Calu3 (cell line): ENCODE data around the gene CPS1. TPM values are rescaled to one million over a fixed set of nuclear protein-coding genes. Genes with fewer than 3 reads are reported as not detected.

ENCODE experiments used
- BruUV-seq: library from RNA; stranded (reverse); fragments of 400-500 nt; replicated peaks from 2 replicates; lab custom pipeline; 2021; lab: Mats Ljungman, UMichigan
- CTCF ChIA-PET: fragments of 300-600 bp; sonication (Branson Sonifier 250); formaldehyde crosslinking; loops from one replicate; lab custom pipeline; 2022; ENCODE audit warnings: antibody characterized with exemption; lab: Charles Lee
- DNase-seq: peaks from one replicate; pipeline ENCODE4 v3.0.0; 2022
- H3K27ac Mint-ChIP-seq: one replicate; pipeline ENCODE4 v1.8.0; 2022; ENCODE audit warnings: mixed read lengths; ENCODE audit not compliant: unreplicated experiment
- H3K27me3 Mint-ChIP-seq: one replicate; pipeline ENCODE4 v1.8.0; 2022; ENCODE audit warnings: mixed read lengths; ENCODE audit not compliant: unreplicated experiment
- H3K36me3 Mint-ChIP-seq: one replicate; pipeline ENCODE4 v1.8.0; 2022; ENCODE audit warnings: mild to moderate bottlenecking, moderate library complexity, mixed read lengths; ENCODE audit not compliant: insufficient read depth, unreplicated experiment
- H3K4me1 Mint-ChIP-seq: one replicate; pipeline ENCODE4 v1.8.0; 2022; ENCODE audit warnings: mild to moderate bottlenecking, low read depth, mixed read lengths; ENCODE audit not compliant: unreplicated experiment
- H3K4me3 Mint-ChIP-seq: one replicate; pipeline ENCODE4 v1.8.0; 2022; ENCODE audit warnings: mild to moderate bottlenecking, low read depth, moderate library complexity, mixed read lengths; ENCODE audit not compliant: unreplicated experiment
- H3K9me3 Mint-ChIP-seq: one replicate; pipeline ENCODE4 v1.8.0; 2022; ENCODE audit warnings: low read depth, mixed read lengths; ENCODE audit not compliant: unreplicated experiment
- intact Hi-C: fragments of 100-400 bp; cut with micrococcal nuclease; formaldehyde crosslinking; loops from one replicate; pipeline ENCODE4 v1.10.0; 2022; ENCODE audit not compliant: unreplicated experiment
- total RNA-seq: library from RNA; stranded (reverse); gene quantifications from 2 replicates; pipeline ENCODE4 v1.2.3, GENCODE V29; 2022
- TF ChIP-seq, protein P1 (sequence below): fragments of 200-600 bp; IDR thresholded peaks from one replicate; pipeline ENCODE4 v1.8.0; 2022; ENCODE audit warnings: antibody characterized with exemption; ENCODE audit not compliant: unreplicated experiment

CPS1 gene
- total RNA-seq, 1 experiment from 2014 or later: 0.80 TPM

DNA sequence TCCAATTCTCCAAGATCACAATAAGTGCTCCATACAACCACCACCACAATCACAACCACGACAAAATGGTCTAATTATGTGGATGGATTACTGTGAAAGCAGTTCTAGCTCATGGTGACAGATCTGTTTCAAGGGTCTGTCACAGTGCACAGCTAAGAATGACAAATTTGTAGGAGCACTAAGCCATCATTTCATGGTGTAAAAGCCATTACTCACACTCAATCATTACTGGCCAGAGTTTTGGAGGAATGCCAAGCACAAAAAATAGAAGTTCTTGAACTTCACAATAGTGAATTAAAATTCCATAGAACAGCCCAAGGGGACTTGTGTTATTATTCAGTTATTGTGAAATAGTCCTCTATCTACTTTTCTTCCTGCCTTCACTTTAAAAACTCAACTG, 2.3 kb downstream of the CPS1 start:
- CTCF ChIA-PET: interaction anchor here (1.2 kb wide), 1 partner anchor 56 kb away, joined by 3 read pairs; no protein-coding TSS in a partner anchor
- TF ChIP-seq, protein P1, sequence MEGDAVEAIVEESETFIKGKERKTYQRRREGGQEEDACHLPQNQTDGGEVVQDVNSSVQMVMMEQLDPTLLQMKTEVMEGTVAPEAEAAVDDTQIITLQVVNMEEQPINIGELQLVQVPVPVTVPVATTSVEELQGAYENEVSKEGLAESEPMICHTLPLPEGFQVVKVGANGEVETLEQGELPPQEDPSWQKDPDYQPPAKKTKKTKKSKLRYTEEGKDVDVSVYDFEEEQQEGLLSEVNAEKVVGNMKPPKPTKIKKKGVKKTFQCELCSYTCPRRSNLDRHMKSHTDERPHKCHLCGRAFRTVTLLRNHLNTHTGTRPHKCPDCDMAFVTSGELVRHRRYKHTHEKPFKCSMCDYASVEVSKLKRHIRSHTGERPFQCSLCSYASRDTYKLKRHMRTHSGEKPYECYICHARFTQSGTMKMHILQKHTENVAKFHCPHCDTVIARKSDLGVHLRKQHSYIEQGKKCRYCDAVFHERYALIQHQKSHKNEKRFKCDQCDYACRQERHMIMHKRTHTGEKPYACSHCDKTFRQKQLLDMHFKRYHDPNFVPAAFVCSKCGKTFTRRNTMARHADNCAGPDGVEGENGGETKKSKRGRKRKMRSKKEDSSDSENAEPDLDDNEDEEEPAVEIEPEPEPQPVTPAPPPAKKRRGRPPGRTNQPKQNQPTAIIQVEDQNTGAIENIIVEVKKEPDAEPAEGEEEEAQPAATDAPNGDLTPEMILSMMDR: no peak
- Mint-ChIP-seq H3K9me3 (no peaks in the 10 kb centered on the region), H3K4me1 (peaks cover 21% of the 10 kb centered on the region), H3K27ac (no peak overlapping the region), H3K4me3 (no peak overlapping the region), H3K36me3 (no peaks in the 10 kb centered on the region), H3K27me3 (no peaks in the 10 kb centered on the region)
- BruUV-seq: no TSS peak
- intact Hi-C loops: no loop called here
- DNase-seq: peak; percentile 11

DNA sequence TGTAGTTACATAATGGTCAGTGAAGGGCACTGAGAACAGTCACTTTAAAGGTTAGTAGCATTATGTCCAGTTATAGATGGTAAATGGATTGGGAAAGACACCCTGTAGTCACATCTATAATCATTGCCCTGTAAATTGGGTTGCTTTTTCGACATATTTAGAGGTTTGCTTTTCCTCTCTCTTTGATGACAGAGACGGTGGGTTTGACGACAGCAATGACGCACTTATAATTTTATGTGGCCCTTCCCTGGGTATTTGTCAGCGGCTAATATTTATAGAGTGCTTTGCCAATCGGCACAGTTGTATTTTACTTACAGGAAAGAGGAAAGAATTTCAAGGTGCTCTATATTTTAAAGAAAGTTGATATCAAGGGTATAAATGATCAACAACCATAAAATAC, 2.8 kb downstream of the CPS1 start:
- intact Hi-C loops: no loop called here
- no peak for DNase-seq
- no peaks in the 10 kb centered on the region for H3K36me3 Mint-ChIP-seq
- H3K27me3 Mint-ChIP-seq: no peaks in the 10 kb centered on the region
- no peak overlapping the region for H3K4me3 Mint-ChIP-seq
- H3K4me1 Mint-ChIP-seq: peaks cover 21% of the 10 kb centered on the region
- BruUV-seq: no TSS peak
- H3K9me3 Mint-ChIP-seq: no peaks in the 10 kb centered on the region
- TF ChIP-seq, protein P1: no peak
- no peak overlapping the region for H3K27ac Mint-ChIP-seq
- CTCF ChIA-PET: no interaction called here

DNA sequence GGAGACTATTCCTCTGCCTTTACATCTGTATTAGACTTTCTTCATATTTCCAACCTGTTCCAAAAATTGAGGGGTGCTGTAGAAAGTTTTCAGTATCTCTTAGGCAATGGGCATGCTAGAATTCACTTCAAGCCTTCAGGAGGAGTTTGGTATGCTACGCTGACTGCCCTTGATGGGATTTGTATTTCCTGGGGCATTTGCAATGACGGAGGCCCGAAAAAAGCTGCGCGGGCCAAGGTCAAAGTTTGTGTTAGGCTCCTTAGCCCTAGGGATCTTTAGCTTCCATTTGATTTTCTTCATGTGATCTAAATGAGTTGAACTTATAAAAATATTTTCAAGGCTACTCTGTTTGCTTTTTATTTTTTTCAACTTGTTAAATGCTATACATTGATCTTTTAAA, 5.1 kb downstream of the CPS1 start:
- no peaks in the 10 kb centered on the region for H3K27me3 Mint-ChIP-seq
- intact Hi-C loops: no loop called here
- no peak for DNase-seq
- TF ChIP-seq, protein P1: no peak
- H3K9me3 Mint-ChIP-seq: no peaks in the 10 kb centered on the region
- H3K4me1 Mint-ChIP-seq: peaks cover 21% of the 10 kb centered on the region
- no TSS peak for BruUV-seq
- H3K36me3 Mint-ChIP-seq: no peaks in the 10 kb centered on the region
- H3K27ac Mint-ChIP-seq: no peak overlapping the region
- CTCF ChIA-PET: no interaction called here
- H3K4me3 Mint-ChIP-seq: no peak overlapping the region

DNA sequence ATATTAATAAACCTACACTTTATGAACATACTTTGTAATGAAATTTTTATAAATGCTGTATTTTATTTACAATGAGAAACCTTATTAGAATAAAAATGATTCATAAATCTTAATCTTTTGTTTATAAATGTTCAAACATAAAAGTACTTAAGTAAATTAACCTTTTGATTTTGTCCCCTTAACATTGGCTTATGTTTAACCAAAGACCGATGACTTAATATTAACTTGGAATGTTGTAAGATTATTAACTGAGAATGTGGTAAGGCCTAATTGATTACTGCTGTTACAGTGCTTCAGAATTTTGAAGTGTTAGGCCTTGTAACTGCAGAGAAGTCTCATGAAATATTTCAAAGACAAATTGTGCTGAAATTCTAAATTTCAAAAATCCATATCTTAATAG, 5.7 kb downstream of the CPS1 start:
- Mint-ChIP-seq H3K27ac (no peak overlapping the region), H3K27me3 (no peaks in the 10 kb centered on the region), H3K4me3 (no peak overlapping the region), H3K9me3 (no peaks in the 10 kb centered on the region), H3K36me3 (no peaks in the 10 kb centered on the region), H3K4me1 (peaks cover 19% of the 10 kb centered on the region)
- no peak for DNase-seq
- CTCF ChIA-PET: no interaction called here
- TF ChIP-seq, protein P1: no peak
- no TSS peak for BruUV-seq
- intact Hi-C loops: loop anchor here (1.0 kb wide), 1 partner anchor 59 kb away; no protein-coding TSS in a partner anchor
